Skin of body (tissue), 2 donors: ENCODE data around the gene ADARB1. TPM values are rescaled to one million over a fixed set of nuclear protein-coding genes. Genes with fewer than 3 reads are reported as not detected.

Source experiments
- DNase-seq: peaks from one replicate; lab custom pipeline; 2025; lab: John Stamatoyannopoulos, UW
- total RNA-seq: library from RNA; depleted of rRNA; stranded (reverse); fragments of >200 nt; gene quantifications from one replicate; pipeline ENCODE4 v1.2.3, GENCODE V29; 2014

ADARB1 gene
- total RNA-seq, 1 donor from 2014 or later: 28.3 TPM

DNA sequence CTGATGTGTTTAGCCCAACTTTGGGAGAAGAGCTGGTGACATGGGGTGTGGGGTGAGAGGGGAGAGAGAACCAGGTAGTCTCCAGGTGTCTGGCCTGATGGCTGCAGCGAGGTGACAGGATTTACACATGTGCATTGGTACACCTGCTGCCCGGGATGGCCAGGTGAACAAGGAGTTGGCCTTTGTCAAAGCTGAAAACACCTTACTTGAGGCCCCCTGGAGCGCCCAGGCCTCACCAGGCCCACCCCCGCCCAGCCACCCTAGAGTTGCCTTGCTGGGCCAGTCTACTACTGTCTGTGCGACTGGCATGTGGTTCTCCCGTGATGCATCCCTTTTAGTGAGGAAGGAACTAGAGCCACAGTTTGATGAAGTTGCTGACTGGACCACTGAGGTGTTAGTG, 90.5 kb downstream of the ADARB1 start:
- DNase-seq: no peak

GRCh38 chr21:45166931-45167330, 92.6 kb downstream of the ADARB1 start:
- no peak for DNase-seq

DNA sequence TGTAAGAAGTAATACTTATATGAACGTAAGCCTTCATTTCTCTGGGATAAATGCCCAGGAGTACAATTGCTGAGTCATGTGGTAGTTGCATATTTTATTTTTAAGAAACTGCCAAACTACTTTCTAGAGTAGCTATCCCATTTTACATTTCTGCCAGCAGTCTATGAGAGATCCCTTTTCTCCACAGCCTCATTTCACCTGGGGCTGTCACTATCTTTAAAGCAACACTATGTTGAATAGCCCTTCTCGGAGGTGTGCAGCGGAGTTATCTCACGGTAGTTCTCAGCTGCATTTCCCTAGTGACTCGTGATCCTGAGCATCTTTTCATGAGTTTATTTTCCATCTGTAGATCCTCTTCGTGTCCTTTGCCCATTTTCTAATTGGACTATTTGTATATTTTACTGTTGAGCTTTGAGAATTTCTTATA, 93.4 kb downstream of the ADARB1 start:
- DNase-seq: no peak

- no peak for DNase-seq
Measured at GRCh38 chr21:45168522-45168921, 94.1 kb downstream of the ADARB1 start.

DNA sequence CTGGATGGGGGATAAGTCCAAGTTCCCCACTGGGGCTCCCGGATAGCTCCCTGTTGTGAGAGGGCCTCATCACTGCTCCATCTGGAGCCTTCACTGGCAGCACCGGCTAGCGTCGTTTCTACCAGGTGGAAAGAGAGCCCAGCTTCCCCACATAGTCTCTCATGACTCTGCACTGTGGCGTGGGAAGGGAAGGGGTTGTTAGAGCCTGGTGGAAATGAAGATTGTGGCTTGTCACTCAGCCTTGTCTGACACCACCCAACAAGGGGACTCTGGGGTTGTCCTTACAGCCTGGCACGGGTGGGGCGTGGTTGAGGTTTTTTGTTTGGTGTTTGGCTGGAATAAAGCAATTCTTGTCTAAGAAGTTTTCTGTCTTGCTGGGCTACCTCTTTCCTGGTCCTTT, 94.6 kb downstream of the ADARB1 start:
- DNase-seq: no peak

- no peak for DNase-seq
Measured at GRCh38 chr21:45169682-45170081, 95.3 kb downstream of the ADARB1 start.

GRCh38 chr21:45170987-45171386, 96.6 kb downstream of the ADARB1 start:
- no peak for DNase-seq

DNA sequence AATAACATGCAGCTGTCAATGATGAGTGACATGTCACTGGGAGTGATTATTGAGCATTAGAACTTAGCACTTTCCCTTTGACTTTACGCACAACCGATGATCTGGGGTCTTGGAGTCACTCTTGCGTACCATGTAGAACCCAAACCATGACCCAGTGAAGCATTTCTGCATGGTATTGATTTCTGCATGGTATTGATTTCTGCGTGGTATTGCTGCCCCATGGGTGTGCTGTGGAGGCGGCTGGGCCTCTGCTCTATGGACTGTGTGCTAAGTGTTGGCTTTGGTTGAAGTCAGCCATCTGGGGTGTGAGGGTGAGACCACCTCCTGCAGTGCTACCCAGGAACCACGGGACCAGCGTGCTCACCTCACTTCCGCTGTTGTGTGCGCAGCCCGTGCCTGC, 98.0 kb downstream of the ADARB1 start:
- no peak for DNase-seq

DNA sequence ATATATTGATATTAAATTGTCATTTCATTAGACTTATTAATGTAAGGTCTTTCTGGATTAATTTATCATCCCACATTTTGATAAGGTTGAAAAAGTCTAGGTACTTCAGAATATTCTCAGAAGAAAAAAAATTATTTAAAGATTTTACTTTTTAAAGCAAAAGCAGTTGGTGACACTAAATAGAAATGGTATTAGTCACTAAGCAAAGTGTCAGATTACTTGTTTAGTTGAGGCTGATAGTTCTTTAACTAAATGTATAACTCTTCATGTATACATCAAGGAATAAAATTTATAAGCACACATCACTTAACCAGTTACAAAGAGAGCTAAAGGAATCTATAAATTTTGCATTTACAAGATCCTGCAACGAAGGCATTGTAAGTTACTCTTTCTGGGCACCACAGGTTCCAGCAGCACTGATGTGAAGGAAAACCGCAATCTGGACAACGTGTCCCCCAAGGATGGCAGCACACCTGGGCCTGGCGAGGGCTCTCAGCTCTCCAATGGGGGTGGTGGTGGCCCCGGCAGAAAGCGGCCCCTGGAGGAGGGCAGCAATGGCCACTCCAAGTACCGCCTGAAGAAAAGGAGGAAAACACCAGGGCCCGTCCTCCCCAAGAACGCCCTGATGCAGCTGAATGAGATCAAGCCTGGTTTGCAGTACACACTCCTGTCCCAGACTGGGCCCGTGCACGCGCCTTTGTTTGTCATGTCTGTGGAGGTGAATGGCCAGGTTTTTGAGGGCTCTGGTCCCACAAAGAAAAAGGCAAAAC, 101.1 kb downstream of the ADARB1 start:
- no peak for DNase-seq

GRCh38 chr21:45176141-45176540, 101.8 kb downstream of the ADARB1 start:
- DNase-seq: no peak

GRCh38 chr21:45177039-45177438, 102.7 kb downstream of the ADARB1 start:
- no peak for DNase-seq

DNA sequence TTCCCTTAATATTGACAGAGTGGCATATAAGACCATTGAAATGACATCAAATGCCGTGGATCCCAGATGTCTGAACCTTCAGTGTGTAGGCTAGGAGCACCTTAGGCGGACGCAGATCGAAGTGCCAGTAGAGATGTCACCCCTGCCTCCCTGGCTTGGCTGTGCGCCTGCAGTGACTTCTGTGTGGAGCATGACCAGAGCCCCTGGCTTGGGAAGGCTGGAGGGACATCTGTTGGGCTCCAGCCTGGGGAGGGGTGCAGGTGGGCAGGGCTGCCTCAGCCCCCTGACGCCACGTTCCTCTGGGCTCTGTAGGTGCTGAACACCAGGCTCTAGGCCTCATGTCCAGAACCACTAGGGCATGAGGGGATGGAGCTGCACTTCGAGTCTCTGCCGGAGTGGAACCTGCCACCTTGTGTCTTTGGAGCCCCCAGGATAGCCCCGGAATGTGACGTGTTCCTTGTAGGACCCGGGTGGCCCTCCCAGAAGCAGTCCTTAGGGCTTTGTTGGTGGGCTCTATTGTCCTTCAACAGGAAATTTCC, 103.8 kb downstream of the ADARB1 start:
- no peak for DNase-seq

- DNase-seq: no peak
Measured at GRCh38 chr21:45178971-45179370, 104.6 kb downstream of the ADARB1 start.

- DNase-seq: no peak
Measured at GRCh38 chr21:45179568-45180245, 105.3 kb downstream of the ADARB1 start.

DNA sequence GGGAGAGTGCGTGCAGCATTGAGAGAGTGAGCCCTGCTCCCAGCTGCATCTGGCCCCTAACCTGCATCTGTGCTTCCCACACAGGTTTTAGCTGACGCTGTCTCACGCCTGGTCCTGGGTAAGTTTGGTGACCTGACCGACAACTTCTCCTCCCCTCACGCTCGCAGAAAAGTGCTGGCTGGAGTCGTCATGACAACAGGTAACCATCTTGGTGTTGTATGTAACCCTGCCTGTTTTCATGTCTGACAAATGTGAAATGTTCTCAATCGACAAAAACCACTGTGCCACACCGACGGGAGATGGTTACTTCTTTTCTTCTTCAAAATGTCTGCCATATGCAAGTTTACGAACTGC, 105.8 kb downstream of the ADARB1 start:
- DNase-seq: no peak

GRCh38 chr21:45182958-45183357, 108.6 kb downstream of the ADARB1 start:
- no peak for DNase-seq

DNA sequence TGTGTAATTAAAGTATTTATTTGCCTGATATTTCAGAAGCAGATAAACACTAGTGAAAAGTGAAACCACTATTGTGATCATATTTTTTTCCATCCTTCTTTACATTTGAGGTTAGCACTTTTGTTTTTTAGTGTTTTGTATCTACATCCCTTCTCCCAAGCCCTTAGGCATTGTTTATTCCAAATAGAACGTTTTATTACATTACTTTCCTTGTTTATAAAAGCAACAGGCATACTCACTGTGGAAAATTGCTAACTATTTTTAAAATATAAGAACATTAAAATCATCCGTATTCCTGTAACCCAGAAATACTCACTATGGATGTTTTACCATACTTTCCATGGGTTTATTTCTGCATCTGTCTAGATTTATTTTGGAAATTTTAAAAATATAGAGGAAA, 109.5 kb downstream of the ADARB1 start:
- DNase-seq: no peak

GRCh38 chr21:45184869-45185268, 110.5 kb downstream of the ADARB1 start:
- DNase-seq: no peak

DNA sequence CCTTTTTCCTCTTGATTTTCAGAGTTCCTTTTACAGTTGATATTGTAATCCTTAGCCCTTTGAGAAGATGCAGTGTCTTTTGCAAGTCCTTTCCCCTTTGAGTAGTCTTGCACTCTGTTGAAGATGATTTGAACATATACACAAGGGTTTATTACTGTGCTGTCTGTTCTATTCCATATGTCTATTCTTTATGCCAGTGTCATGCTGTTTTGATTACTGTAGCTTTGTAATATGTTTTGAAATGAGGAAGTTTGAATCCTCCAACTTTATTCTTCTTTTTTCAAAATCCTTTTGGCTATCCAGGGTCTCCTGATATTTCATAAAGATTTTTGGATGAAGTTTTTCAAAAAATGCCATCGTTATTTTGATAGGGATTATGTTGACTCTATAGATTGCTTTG, 112.3 kb downstream of the ADARB1 start:
- DNase-seq: no peak

- DNase-seq: no peak
Measured at GRCh38 chr21:45187646-45188045, 113.3 kb downstream of the ADARB1 start.

DNA sequence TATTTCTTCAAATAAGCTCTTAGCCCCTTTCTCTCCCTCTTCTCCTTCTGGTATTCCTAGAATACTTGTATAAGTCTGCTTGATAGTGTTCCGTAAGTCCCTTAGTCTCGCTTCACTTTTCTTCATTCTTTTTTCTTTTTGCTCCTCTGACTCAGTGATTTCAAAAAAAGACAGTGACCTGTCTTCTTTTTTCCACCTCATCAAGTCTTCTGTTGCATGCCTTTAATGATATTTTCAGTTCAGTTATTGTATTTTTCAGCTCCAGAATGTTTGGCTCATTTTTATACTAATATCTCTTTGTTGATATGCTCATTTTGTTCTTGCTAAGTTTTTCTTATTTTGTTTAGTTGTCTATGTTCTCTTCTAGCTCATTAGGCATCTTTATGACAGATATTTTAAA, 115.6 kb downstream of the ADARB1 start:
- no peak for DNase-seq

- DNase-seq: no peak
Measured at GRCh38 chr21:45192332-45192731, 118.0 kb downstream of the ADARB1 start.

GRCh38 chr21:45196620-45197019, 122.2 kb downstream of the ADARB1 start:
- DNase-seq: no peak
